ENCODE results near the gene RAB19. TPM values are rescaled to one million over a fixed set of nuclear protein-coding genes. Genes with fewer than 3 reads are reported as not detected.

The RAB19 gene
- total and polyA plus RNA-seq, 9 of the 15 experiments (the other 6 are each of a cell fraction or from before 2014, with no cell fraction given) = not detected

GRCh38 chr7:140418653-140419052 is 14.8 kb downstream of the RAB19 start:
- Histone ChIP-seq H2AFZ (ENCODE audit: low read depth, low read length) (no peak overlapping the region), H3K4me3 (no peak overlapping the region), H3K36me3 (ENCODE audit: control insufficient read depth, insufficient read depth, low read length) (no peaks in the 10 kb centered on the region), H3K4me1 (replicated peaks in 1 of 2; ENCODE audit: control insufficient read depth in 2 of 2, insufficient read depth in 2 of 2, low read length in 2 of 2) (peaks cover 0 to 8% of the 10 kb centered on the region in 2 experiments; a peak in 2 of 5 replicates), H3K9me1 (ENCODE audit: control insufficient read depth, insufficient read depth, low read length) (no peaks in the 10 kb centered on the region), H3K4me2 (ENCODE audit: insufficient read depth, low read length) (no peak overlapping the region), H3K9me3 (replicated peaks; ENCODE audit: control insufficient read depth, insufficient read depth, low read depth, low read length) (no peaks in the 10 kb centered on the region), H4K20me1 (replicated peaks; ENCODE audit: control insufficient read depth, insufficient read depth, low read length) (0 out of 2 replicates have a peak, but pooled peaks cover 3% of the 10 kb centered on the region), H3K27ac (ENCODE audit: extremely low read depth, low read depth, low read length) (no peak overlapping the region), H3K79me2 (ENCODE audit: control insufficient read depth, insufficient read depth, low read length) (no peaks in the 10 kb centered on the region), H3K27me3 (ENCODE audit: control insufficient read depth in 2 of 2, insufficient read depth in 2 of 2, low read length in 2 of 2) (peaks cover 29 to 63% of the 10 kb centered on the region in 2 experiments), H3K9ac (ENCODE audit: insufficient read depth in 1 of 2, low read depth in 2 of 2, low read length in 2 of 2) (no peak overlapping the region)
- BruUV-seq (replicated peaks) = no TSS peak
- 42% methylated on average over 4 of the region's 4 CpGs for WGBS (ENCODE audit: insufficient coverage, low coverage, missing lambda C conversion rate)
- in situ Hi-C loops (cut with MboI) = no loop called here
- intact Hi-C loops (cut with micrococcal nuclease) = no loop called here
- DNase-seq (ENCODE audit: extremely low read depth in 1 of 4, low spot score in 3 of 4) (no peak), ATAC-seq (no peak), FAIRE-seq (no peak)
- POLR2A ChIA-PET = interaction anchor here (0.8 to 1.5 kb wide), 2 partner anchors 10 to 12 kb away, joined by 4 read pairs; no protein-coding TSS in a partner anchor
- CTCF ChIA-PET (ENCODE audit: low intra/inter-chr PET ratio) = interaction anchor here (1.0 kb wide), 1 partner anchor 26 kb away, joined by 3 read pairs; no protein-coding TSS in a partner anchor
- TF ChIP-seq POLR2H (tag; IDR thresholded peaks at IDR 0.05; ENCODE audit: low read depth) (no peak), JUN (IDR thresholded peaks at IDR 0.05; ENCODE audit: borderline replicate concordance, low read depth, low read length) (no peak), JUN (CRISPR knock-in tag; IDR thresholded peaks at IDR 0.05; ENCODE audit: borderline replicate concordance) (no peak), PRDM10 (IDR thresholded peaks at IDR 0.05; ENCODE audit: partially characterized antibody) (no peak), ZNF561 (CRISPR knock-in tag; conservative IDR thresholded peaks at IDR 0.05) (no peak), TAL1 (IDR thresholded peaks at IDR 0.05) (no peak), ZNF354B (CRISPR knock-in tag; IDR thresholded peaks at IDR 0.05) (no peak), MNT (conservative IDR thresholded peaks at IDR 0.05) (no peak), ZNF395 (CRISPR knock-in tag; IDR thresholded peaks at IDR 0.05) (no peak), STAT5B (CRISPR knock-in tag; IDR thresholded peaks at IDR 0.05) (no peak)
